Measurements from ENCODE around the gene TMEM145.

- no peak for TF ChIP-seq CTCF (conservative IDR thresholded peaks at IDR 0.05 in 1 of 2, IDR thresholded peaks at IDR 0.05 in 1 of 2; ENCODE audit: low read depth in 1 of 2, low read length in 2 of 2)
- no peak for TF ChIP-seq EZH2 (IDR thresholded peaks at IDR 0.05; ENCODE audit: low read length, missing control alignments)
These were observed 36.8 kb upstream of the TMEM145 start for GRCh38 chr19:42276284-42276683.

Measured in fibroblast of lung (primary cell).